ENCODE data around the gene BUD13. TPM values are rescaled to one million over a fixed set of nuclear protein-coding genes. Genes with fewer than 3 reads are reported as not detected.

Gene BUD13
- total and polyA plus RNA-seq, 10 of the 15 experiments (the other 5 are each of a cell fraction or from before 2014, with no cell fraction given), result 10.9 to 36.5 (median 24.7) TPM

- no peaks in the 10 kb centered on the region for H3K27me3 ChIP-seq (replicated peaks in 1 of 2; ENCODE audit: control insufficient read depth in 2 of 2, insufficient read depth in 2 of 2, low read length in 1 of 2)
- in situ Hi-C loops (cut with MboI), result no loop called here
- TF ChIP-seq SMARCA5 (IDR thresholded peaks at IDR 0.05) (no peak), MEF2B (IDR thresholded peaks at IDR 0.05; ENCODE audit: partially characterized antibody, poor library complexity, severe bottlenecking) (no peak), SUPT20H (IDR thresholded peaks at IDR 0.05; ENCODE audit: borderline replicate concordance, control insufficient read depth, low read depth, low read length) (no peak), RFX5 (IDR thresholded peaks at IDR 0.05; ENCODE audit: low read depth, low read length) (no peak), YY1 (IDR thresholded peaks at IDR 0.05; ENCODE audit: low read depth, low read length) (no peak), MXI1 (IDR thresholded peaks at IDR 0.05; ENCODE audit: low read depth, low read length) (no peak), FOS (IDR thresholded peaks at IDR 0.05; ENCODE audit: borderline replicate concordance, extremely low read depth, insufficient read length) (no peak), IKZF2 (IDR thresholded peaks at IDR 0.05) (no peak), SPI1 (IDR thresholded peaks at IDR 0.05; ENCODE audit: borderline replicate concordance, insufficient read depth, low read depth, low read length) (no peak)
- TF ChIP-seq, protein P1, sequence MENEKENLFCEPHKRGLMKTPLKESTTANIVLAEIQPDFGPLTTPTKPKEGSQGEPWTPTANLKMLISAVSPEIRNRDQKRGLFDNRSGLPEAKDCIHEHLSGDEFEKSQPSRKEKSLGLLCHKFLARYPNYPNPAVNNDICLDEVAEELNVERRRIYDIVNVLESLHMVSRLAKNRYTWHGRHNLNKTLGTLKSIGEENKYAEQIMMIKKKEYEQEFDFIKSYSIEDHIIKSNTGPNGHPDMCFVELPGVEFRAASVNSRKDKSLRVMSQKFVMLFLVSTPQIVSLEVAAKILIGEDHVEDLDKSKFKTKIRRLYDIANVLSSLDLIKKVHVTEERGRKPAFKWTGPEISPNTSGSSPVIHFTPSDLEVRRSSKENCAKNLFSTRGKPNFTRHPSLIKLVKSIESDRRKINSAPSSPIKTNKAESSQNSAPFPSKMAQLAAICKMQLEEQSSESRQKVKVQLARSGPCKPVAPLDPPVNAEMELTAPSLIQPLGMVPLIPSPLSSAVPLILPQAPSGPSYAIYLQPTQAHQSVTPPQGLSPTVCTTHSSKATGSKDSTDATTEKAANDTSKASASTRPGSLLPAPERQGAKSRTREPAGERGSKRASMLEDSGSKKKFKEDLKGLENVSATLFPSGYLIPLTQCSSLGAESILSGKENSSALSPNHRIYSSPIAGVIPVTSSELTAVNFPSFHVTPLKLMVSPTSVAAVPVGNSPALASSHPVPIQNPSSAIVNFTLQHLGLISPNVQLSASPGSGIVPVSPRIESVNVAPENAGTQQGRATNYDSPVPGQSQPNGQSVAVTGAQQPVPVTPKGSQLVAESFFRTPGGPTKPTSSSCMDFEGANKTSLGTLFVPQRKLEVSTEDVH (IDR thresholded peaks at IDR 0.05; ENCODE audit: low read depth, partially characterized antibody), result no peak
- TF ChIP-seq, protein P2, sequence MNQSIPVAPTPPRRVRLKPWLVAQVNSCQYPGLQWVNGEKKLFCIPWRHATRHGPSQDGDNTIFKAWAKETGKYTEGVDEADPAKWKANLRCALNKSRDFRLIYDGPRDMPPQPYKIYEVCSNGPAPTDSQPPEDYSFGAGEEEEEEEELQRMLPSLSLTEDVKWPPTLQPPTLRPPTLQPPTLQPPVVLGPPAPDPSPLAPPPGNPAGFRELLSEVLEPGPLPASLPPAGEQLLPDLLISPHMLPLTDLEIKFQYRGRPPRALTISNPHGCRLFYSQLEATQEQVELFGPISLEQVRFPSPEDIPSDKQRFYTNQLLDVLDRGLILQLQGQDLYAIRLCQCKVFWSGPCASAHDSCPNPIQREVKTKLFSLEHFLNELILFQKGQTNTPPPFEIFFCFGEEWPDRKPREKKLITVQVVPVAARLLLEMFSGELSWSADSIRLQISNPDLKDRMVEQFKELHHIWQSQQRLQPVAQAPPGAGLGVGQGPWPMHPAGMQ (IDR thresholded peaks at IDR 0.05; ENCODE audit: borderline replicate concordance), result no peak
- TF ChIP-seq, protein P3, sequence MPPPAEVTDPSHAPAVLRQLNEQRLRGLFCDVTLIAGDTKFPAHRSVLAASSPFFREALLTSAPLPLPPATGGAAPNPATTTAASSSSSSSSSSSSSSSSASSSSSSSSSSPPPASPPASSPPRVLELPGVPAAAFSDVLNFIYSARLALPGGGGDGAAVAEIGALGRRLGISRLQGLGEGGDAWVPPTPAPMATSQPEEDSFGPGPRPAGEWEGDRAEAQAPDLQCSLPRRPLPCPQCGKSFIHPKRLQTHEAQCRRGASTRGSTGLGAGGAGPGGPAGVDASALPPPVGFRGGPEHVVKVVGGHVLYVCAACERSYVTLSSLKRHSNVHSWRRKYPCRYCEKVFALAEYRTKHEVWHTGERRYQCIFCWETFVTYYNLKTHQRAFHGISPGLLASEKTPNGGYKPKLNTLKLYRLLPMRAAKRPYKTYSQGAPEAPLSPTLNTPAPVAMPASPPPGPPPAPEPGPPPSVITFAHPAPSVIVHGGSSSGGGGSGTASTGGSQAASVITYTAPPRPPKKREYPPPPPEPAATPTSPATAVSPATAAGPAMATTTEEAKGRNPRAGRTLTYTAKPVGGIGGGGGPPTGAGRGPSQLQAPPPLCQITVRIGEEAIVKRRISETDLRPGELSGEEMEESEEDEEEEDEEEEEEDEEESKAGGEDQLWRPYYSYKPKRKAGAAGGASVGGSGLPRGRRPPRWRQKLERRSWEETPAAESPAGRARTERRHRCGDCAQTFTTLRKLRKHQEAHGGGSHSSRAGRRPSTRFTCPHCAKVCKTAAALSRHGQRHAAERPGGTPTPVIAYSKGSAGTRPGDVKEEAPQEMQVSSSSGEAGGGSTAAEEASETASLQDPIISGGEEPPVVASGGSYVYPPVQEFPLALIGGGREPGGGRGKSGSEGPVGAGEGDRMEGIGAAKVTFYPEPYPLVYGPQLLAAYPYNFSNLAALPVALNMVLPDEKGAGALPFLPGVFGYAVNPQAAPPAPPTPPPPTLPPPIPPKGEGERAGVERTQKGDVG (CRISPR knock-in tag; IDR thresholded peaks at IDR 0.05), result no peak
- no peaks in the 10 kb centered on the region for H3K9me3 ChIP-seq (replicated peaks; ENCODE audit: control insufficient read depth, insufficient read depth, low read length)
- no peak overlapping the region for H3K27ac ChIP-seq (ENCODE audit: control insufficient read depth, insufficient read depth)
- H3K4me2 ChIP-seq (ENCODE audit: control insufficient read depth, insufficient read depth), result no peak overlapping the region
- H3K4me3 ChIP-seq, result no peak overlapping the region
- H3K79me2 ChIP-seq (ENCODE audit: control insufficient read depth, insufficient read depth, low read length), result no peaks in the 10 kb centered on the region; the same call in 1 of the 2 replicates
- ChIA-PET RAD21 (ENCODE audit: unreplicated experiment) (interaction anchor here (0.8 to 3.5 kb wide), 4 partner anchors 42 to 313 kb away, joined by 3 to 56 read pairs (median 8); partner anchors contain the start of gene APOA1), POLR2A (interaction anchor here (0.9 kb wide), 1 partner anchor 18 kb away, joined by 4 read pairs; no protein-coding TSS in a partner anchor), SMC1A (ENCODE audit: uncharacterized antibody, unreplicated experiment) (interaction anchor here (0.6 to 5.1 kb wide), 6 partner anchors 12 to 437 kb away, joined by 3 to 42 read pairs (median 4); no protein-coding TSS in a partner anchor), CTCF (interaction anchor here (0.6 to 10.9 kb wide), 12 partner anchors 10 to 433 kb away, joined by 3 to 183 read pairs (median 4); partner anchors contain the start of gene APOA1)
- H4K20me1 ChIP-seq (ENCODE audit: control insufficient read depth, insufficient read depth), result no peaks in the 10 kb centered on the region
- no peak for FAIRE-seq
- WGBS (ENCODE audit: insufficient coverage, insufficient replicate concordance, low lambda C conversion rate, missing lambda C conversion rate), result 54% methylated on average over 8 of the region's 8 CpGs
- no peak overlapping the region for H3K9ac ChIP-seq (ENCODE audit: control insufficient read depth, insufficient read depth, low read length)
- peaks cover 9% of the 10 kb centered on the region for H3K4me1 ChIP-seq (ENCODE audit: control insufficient read depth, insufficient read depth, low read length)
- no peak for ATAC-seq
- no peak for DNase-seq (ENCODE audit: low read depth, low spot score)
- no peak overlapping the region for H2AFZ ChIP-seq (ENCODE audit: control insufficient read depth, low read depth, low read length)
- H3K36me3 ChIP-seq (ENCODE audit: control insufficient read depth in 2 of 2, insufficient read depth in 2 of 2, low read length in 1 of 2), result no peaks in the 10 kb centered on the region
- BruUV-seq (replicated peaks), result no TSS peak
- intact Hi-C loops (cut with micrococcal nuclease; ENCODE audit: unreplicated experiment), result loop anchor here (5.0 kb wide), 1 partner anchor 434 kb away; no protein-coding TSS in a partner anchor
These were observed 20.3 kb upstream of the BUD13 start for GRCh38 chr11:116792869-116793771.
